Fibroblast of villous mesenchyme (primary cell): ENCODE results near the gene CRKL. TPM values are rescaled to one million over a fixed set of nuclear protein-coding genes. Genes with fewer than 3 reads are reported as not detected.
"Not testable (repeated sequence)": the region's sequence is repeated elsewhere in the genome, so short reads cannot be mapped to it uniquely, and the experiment has no call there.

ENCODE experiments used
- DNase-seq: peaks from one replicate; pipeline ENCODE4 v3.0.0-alpha.2; 2010; ENCODE audit warnings: low read depth
- H3K4me3 ChIP-seq: 2 replicates; pipeline ENCODE4 v1.5.1; 2011; ENCODE audit warnings: low read depth, mild to moderate bottlenecking, low read length
- CTCF ChIP-seq: IDR thresholded peaks from 2 replicates; pipeline ENCODE4 v1.5.1; 2012; ENCODE audit warnings: low read depth, mild to moderate bottlenecking, low read length; ENCODE audit not compliant: insufficient read depth
- total RNA-seq: library from RNA; depleted of rRNA; stranded (reverse); fragments of >200 nt; gene quantifications from 2 replicates; pipeline ENCODE4 v1.2.3, GENCODE V29; 2012

CRKL gene
- total RNA-seq, 1 donor, result 57.4 TPM

GRCh38 chr22:20887375-20887774 lies 29.8 kb upstream of the CRKL start:
- no peak for TF ChIP-seq CTCF
- DNase-seq, result no peak
- H3K4me3 ChIP-seq, result no peak overlapping the region

GRCh38 chr22:20889025-20889704 lies 28.0 kb upstream of the CRKL start:
- no peak overlapping the region for H3K4me3 ChIP-seq
- no peak for TF ChIP-seq CTCF
- DNase-seq, result no peak

- DNase-seq, result no peak
- no peak for TF ChIP-seq CTCF
- H3K4me3 ChIP-seq, result no peak overlapping the region
Observed at GRCh38 chr22:20889904-20890540, 27.2 kb upstream of the CRKL start.

GRCh38 chr22:20890975-20891374 lies 26.2 kb upstream of the CRKL start:
- TF ChIP-seq CTCF, result no peak
- DNase-seq, result no peak
- no peak overlapping the region for H3K4me3 ChIP-seq

- not testable (repeated sequence) for H3K4me3 ChIP-seq, DNase-seq
Observed at GRCh38 chr22:20897737-20898136, 19.5 kb upstream of the CRKL start.

- no peak for DNase-seq
- no peak for TF ChIP-seq CTCF
- H3K4me3 ChIP-seq, result no peak overlapping the region
Observed at GRCh38 chr22:20899827-20900423, 17.3 kb upstream of the CRKL start.

- not testable (repeated sequence) for H3K4me3 ChIP-seq, DNase-seq
Observed at GRCh38 chr22:20901093-20902033, 15.8 kb upstream of the CRKL start.
